Spleen (tissue), 7 donors: ENCODE data around the gene FOXI2.

ENCODE experiments used
- POLR2A ChIP-seq, 3 donors: fragments of 450-650 bp; IDR thresholded peaks; one replicate each; pipeline ENCODE4 v1.5.1; 2017; ENCODE audit warnings: antibody characterized with exemption in 3 of 3, mild to moderate bottlenecking in 1 of 3
- POLR2AphosphoS5 ChIP-seq, 3 donors: sonication (generic); formaldehyde crosslinking; IDR thresholded peaks; one replicate each; pipeline ENCODE4 v1.5.1; 2017; ENCODE audit warnings: antibody characterized with exemption in 3 of 3
- TF ChIP-seq, protein P1 (sequence below), 11 experiments: fragments of 200-600 bp in 7 of 11; fragments of 450-650 bp in 4 of 11; sonication (generic) in 4 of 11; IDR thresholded peaks in 8 of 11; conservative IDR thresholded peaks in 3 of 11; 1 replicate in 7 of 11; 2 replicates in 4 of 11; pipeline versions ENCODE4 v1.4.0 to v1.8.0; 2016 to 2021; ENCODE audit warnings: antibody characterized with exemption in 11 of 11, inconsistent platforms in 4 of 11, mild to moderate bottlenecking in 1 of 11
- donor health status: DM: no; HTN: no; CAD: no; lungs with moderate emphysema.
- donor health status: DM: no; HTN: no; CAD: no.
- donor health status: DM: no; HTN: no; CAD: no.

DNA sequence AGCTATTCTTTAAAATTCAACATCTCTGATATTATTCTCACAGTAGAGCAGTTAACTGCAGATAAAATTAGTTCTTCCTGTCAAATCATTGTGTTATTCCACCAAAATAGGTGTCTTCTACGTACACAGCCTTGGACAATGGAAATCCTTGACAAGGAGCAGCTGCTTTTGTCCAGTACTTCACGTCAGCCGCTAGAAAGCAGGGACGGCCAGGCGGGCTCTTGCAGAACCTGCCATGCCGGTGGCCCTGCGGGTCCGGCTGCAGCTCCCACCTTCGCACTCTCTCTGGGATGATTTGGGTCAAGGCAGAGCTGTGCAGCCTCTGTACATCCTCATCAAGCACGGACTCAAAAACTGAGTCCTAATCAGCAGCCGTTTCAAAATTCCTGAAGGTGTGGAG, 2.2 kb upstream of the FOXI2 start:
- TF ChIP-seq, protein P1, sequence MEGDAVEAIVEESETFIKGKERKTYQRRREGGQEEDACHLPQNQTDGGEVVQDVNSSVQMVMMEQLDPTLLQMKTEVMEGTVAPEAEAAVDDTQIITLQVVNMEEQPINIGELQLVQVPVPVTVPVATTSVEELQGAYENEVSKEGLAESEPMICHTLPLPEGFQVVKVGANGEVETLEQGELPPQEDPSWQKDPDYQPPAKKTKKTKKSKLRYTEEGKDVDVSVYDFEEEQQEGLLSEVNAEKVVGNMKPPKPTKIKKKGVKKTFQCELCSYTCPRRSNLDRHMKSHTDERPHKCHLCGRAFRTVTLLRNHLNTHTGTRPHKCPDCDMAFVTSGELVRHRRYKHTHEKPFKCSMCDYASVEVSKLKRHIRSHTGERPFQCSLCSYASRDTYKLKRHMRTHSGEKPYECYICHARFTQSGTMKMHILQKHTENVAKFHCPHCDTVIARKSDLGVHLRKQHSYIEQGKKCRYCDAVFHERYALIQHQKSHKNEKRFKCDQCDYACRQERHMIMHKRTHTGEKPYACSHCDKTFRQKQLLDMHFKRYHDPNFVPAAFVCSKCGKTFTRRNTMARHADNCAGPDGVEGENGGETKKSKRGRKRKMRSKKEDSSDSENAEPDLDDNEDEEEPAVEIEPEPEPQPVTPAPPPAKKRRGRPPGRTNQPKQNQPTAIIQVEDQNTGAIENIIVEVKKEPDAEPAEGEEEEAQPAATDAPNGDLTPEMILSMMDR (IDR thresholded peaks at IDR 0.05 in 8 of 11, conservative IDR thresholded peaks at IDR 0.05 in 3 of 11): no peak
- no peak for TF ChIP-seq POLR2A (IDR thresholded peaks at IDR 0.05)
- peak in 1 of 3 donors; percentile 10 for TF ChIP-seq POLR2AphosphoS5 (IDR thresholded peaks at IDR 0.05)
